Measurements from ENCODE around the gene EP400. TPM values are rescaled to one million over a fixed set of nuclear protein-coding genes. Genes with fewer than 3 reads are reported as not detected.

The EP400 gene
- total RNA-seq, 1 donor: 14.7 TPM

- H3K4me3 ChIP-seq (ENCODE audit: low read depth, low read length): no peak overlapping the region
- TF ChIP-seq CTCF (IDR thresholded peaks at IDR 0.05; ENCODE audit: insufficient read depth, low read length): no peak
- DNase-seq (ENCODE audit: low read depth): no peak
Observed at GRCh38 chr12:131994589-131994988, 44.8 kb downstream of the EP400 start.

GRCh38 chr12:132000286-132000872 is 50.6 kb downstream of the EP400 start:
- no peak overlapping the region for H3K4me3 ChIP-seq (ENCODE audit: low read depth, low read length)
- no peak for TF ChIP-seq CTCF (IDR thresholded peaks at IDR 0.05; ENCODE audit: insufficient read depth, low read length)
- no peak for DNase-seq (ENCODE audit: low read depth)

- TF ChIP-seq CTCF (IDR thresholded peaks at IDR 0.05; ENCODE audit: insufficient read depth, low read length): no peak
- DNase-seq (ENCODE audit: low read depth): peak; percentile 70
- no peak overlapping the region for H3K4me3 ChIP-seq (ENCODE audit: low read depth, low read length)
Observed at GRCh38 chr12:132003846-132004245, 54.1 kb downstream of the EP400 start.

- no peak overlapping the region for H3K4me3 ChIP-seq (ENCODE audit: low read depth, low read length)
- TF ChIP-seq CTCF (IDR thresholded peaks at IDR 0.05; ENCODE audit: insufficient read depth, low read length): no peak
- no peak for DNase-seq (ENCODE audit: low read depth)
Observed at GRCh38 chr12:132004946-132005345, 55.2 kb downstream of the EP400 start.

- no peak overlapping the region for H3K4me3 ChIP-seq (ENCODE audit: low read depth, low read length)
- no peak for TF ChIP-seq CTCF (IDR thresholded peaks at IDR 0.05; ENCODE audit: insufficient read depth, low read length)
- no peak for DNase-seq (ENCODE audit: low read depth)
Observed at GRCh38 chr12:132006056-132006680, 56.4 kb downstream of the EP400 start.

GRCh38 chr12:132007041-132007440 is 57.3 kb downstream of the EP400 start:
- H3K4me3 ChIP-seq (ENCODE audit: low read depth, low read length): no peak overlapping the region
- TF ChIP-seq CTCF (IDR thresholded peaks at IDR 0.05; ENCODE audit: insufficient read depth, low read length): no peak
- DNase-seq (ENCODE audit: low read depth): no peak
